SK-N-SH treated with all-trans-retinoic acid at 6 μM for 48 hours (cell line): ENCODE measurements around the gene RASEF.

Experiments
- ARNTL ChIP-seq: fragments of 450-650 bp; formaldehyde crosslinking; IDR thresholded peaks from 2 replicates; pipeline ENCODE4 v1.5.0; 2020; ENCODE audit warnings: low read depth, mild to moderate bottlenecking, moderate library complexity, borderline replicate concordance
- RARB ChIP-seq: fragments of 250-450 bp; sonication (Bioruptor Pico); IDR thresholded peaks from 2 replicates; pipeline ENCODE4 v1.8.0; 2021; ENCODE audit warnings: mild to moderate bottlenecking, moderate library complexity
- ZFP3 ChIP-seq: fragments of 250-450 bp; sonication (Bioruptor Pico); IDR thresholded peaks from 2 replicates; pipeline ENCODE4 v1.5.0; 2020; ENCODE audit warnings: mild to moderate bottlenecking, moderate library complexity
- ZNF70 ChIP-seq: fragments of 450-650 bp; formaldehyde crosslinking; IDR thresholded peaks from 2 replicates; pipeline ENCODE4 v1.5.0; 2020; ENCODE audit warnings: mild to moderate bottlenecking, moderate library complexity

GRCh38 chr9:83081846-83082245 lies 18.9 kb upstream of the RASEF start:
- TF ChIP-seq ZFP3, result no peak
- TF ChIP-seq RARB (CRISPR knock-in tag), result no peak
- no peak for TF ChIP-seq ZNF70 (CRISPR knock-in tag)
- no peak for TF ChIP-seq ARNTL
